ENCODE measurements around the gene DYNLL1. TPM values are rescaled to one million over a fixed set of nuclear protein-coding genes. Genes with fewer than 3 reads are reported as not detected.

Gene DYNLL1
- total RNA-seq, 4 donors from 2014 or later = 70.6 to 280 (median 137) TPM

GRCh38 chr12:120462099-120462640 is 33.7 kb upstream of the DYNLL1 start:
- TF ChIP-seq, protein P1, sequence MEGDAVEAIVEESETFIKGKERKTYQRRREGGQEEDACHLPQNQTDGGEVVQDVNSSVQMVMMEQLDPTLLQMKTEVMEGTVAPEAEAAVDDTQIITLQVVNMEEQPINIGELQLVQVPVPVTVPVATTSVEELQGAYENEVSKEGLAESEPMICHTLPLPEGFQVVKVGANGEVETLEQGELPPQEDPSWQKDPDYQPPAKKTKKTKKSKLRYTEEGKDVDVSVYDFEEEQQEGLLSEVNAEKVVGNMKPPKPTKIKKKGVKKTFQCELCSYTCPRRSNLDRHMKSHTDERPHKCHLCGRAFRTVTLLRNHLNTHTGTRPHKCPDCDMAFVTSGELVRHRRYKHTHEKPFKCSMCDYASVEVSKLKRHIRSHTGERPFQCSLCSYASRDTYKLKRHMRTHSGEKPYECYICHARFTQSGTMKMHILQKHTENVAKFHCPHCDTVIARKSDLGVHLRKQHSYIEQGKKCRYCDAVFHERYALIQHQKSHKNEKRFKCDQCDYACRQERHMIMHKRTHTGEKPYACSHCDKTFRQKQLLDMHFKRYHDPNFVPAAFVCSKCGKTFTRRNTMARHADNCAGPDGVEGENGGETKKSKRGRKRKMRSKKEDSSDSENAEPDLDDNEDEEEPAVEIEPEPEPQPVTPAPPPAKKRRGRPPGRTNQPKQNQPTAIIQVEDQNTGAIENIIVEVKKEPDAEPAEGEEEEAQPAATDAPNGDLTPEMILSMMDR (IDR thresholded peaks at IDR 0.05; ENCODE audit: low read depth) = no peak

- TF ChIP-seq, protein P1 (IDR thresholded peaks at IDR 0.05; ENCODE audit: low read depth) = no peak
Measured at GRCh38 chr12:120463712-120464111, 32.2 kb upstream of the DYNLL1 start.

DNA sequence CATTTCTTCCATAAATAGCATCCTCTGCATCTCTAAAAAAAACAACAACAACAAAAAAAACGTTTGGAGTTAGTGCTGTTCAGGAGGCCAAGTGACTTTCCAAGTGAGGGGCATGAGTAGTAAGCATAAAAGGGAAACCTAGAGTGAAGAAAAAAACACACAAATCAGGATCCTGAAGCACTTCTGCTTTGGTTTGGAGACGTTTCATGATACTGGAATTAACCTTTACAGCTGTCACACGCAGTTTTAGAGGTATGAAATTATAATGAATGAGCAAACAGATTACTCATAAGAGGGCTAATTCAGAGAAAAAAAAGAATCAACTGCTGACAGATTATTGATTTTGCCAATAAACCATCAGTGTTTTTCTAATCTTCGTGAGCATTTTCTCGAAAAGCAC is 30.2 kb upstream of the DYNLL1 start:
- TF ChIP-seq, protein P1 (IDR thresholded peaks at IDR 0.05; ENCODE audit: low read depth) = no peak

GRCh38 chr12:120466560-120467315 is 29.2 kb upstream of the DYNLL1 start:
- TF ChIP-seq, protein P1 (IDR thresholded peaks at IDR 0.05; ENCODE audit: low read depth) = no peak

DNA sequence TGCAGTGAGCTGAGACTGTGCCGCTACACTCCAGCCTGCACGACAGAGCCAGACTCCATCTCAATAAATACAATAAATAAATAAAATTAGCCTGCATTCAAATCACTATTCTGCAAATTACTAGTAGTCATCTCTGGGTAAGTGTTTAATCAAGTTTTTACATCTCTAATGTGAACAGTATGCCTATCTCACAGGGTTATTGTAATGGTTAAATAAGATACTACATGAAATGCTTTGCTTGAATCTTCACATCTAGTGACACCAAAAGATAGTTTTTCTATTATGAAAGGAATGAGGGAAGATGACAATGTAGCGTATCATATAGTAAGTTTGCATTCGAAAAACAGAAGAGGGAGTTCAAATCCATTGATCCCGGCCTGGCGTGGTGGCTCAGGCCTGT is 28.5 kb upstream of the DYNLL1 start:
- TF ChIP-seq, protein P1 (IDR thresholded peaks at IDR 0.05; ENCODE audit: low read depth) = no peak

DNA sequence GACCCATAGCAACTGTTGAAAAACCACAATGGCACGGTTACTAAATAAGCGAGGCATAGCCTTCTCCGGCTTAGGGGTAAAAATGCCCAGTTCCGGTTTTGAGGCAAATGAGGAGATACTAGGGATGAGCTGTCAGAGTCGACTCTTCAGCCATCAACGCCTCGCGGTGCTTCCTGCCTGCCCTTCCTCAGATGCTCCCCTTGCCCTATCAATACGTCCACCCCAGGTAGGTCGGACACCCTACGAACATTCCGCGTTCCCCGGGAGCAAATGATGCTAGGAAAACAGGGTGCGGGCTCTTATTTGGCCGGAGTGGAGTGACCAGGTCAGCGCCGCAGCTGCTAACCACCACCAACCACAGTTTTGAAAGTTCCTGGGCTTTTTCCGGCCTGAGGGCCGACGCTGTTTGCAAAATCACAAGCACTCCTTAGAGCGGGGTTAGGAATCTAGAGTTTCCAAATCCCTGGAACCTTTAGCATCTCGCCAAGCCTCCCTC is 27.5 kb upstream of the DYNLL1 start:
- TF ChIP-seq, protein P1 (IDR thresholded peaks at IDR 0.05; ENCODE audit: low read depth) = no peak

DNA sequence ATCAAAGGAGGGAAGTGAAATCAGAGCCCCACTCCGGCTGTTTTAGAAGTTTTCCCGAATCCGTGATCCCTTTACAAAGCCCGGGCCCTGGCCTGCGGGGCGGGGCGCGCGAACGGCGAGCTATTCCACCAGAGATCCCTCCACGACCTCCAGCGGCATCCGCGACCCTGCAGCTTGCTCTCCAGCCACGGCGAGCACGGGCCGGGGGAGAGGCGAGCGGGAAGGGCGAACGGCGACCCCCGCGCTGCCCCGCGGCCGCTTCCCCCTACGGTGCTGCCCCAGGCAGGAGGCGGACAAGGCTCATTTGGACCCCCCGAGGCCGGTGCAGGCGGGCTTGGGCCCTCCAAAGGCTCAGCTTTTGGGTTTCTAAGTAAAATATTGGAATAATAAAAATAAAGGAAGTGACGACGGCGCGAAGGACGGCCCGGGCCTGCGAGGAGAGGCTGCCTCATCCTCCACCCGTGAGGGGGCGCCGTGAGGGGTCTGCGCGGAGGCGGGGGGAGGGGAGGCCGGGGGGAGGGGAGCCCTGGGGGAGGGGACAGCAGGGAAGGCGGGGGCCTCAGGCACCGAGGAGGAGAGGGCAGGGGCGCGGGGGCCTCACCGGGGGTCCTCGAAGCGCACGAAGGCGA is 27.0 kb upstream of the DYNLL1 start:
- TF ChIP-seq, protein P1 (IDR thresholded peaks at IDR 0.05; ENCODE audit: low read depth) = no peak
